Measurements from ENCODE around the gene KRTAP10-11. TPM values are rescaled to one million over a fixed set of nuclear protein-coding genes. Genes with fewer than 3 reads are reported as not detected.
"Not testable (repeated sequence)": the region's sequence is repeated elsewhere in the genome, so short reads cannot be mapped to it uniquely, and the experiment has no call there.

Gene KRTAP10-11
- total RNA-seq, 1 donor from 2014 or later = not detected

DNA sequence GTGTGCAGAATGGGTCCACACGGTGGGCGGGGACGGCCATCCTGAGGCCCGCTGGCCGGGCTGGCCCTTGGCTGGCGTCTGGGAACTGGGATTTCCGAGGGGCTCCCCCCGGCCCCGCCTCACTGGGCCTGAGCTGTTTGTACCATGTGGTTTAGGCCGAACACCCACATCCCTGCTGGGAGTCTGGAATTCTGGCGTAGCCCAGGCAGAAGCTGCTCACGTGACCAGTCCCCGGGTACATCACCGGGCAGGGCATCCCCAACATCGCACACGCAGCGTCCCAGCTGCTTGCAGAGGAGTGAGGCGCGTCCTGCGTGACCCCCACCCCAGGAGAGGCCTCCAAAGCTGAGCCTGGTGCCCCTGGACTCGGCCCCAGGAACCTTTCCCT lies 43.8 kb upstream of the KRTAP10-11 start:
- no peaks in the 10 kb centered on the region for H3K4me1 ChIP-seq
- intact Hi-C loops (cut with DNase I) = no loop called here

GRCh38 chr21:44603109-44603875 lies 42.9 kb upstream of the KRTAP10-11 start:
- no peaks in the 10 kb centered on the region for H3K36me3 ChIP-seq
- no peaks in the 10 kb centered on the region for H3K27me3 ChIP-seq
- no peak for DNase-seq (ENCODE audit: low spot score in 2 of 2)

More for the DNA sequence above, 43.8 kb upstream of the KRTAP10-11 start:
- Histone ChIP-seq H3K27me3 (no peaks in the 10 kb centered on the region), H3K36me3 (no peaks in the 10 kb centered on the region), H3K4me3 (no peak overlapping the region), H3K9me3 (no peaks in the 10 kb centered on the region), H3K27ac (no peak overlapping the region)
- DNase-seq (ENCODE audit: low spot score in 2 of 2) = no peak
- TF ChIP-seq, protein P1, sequence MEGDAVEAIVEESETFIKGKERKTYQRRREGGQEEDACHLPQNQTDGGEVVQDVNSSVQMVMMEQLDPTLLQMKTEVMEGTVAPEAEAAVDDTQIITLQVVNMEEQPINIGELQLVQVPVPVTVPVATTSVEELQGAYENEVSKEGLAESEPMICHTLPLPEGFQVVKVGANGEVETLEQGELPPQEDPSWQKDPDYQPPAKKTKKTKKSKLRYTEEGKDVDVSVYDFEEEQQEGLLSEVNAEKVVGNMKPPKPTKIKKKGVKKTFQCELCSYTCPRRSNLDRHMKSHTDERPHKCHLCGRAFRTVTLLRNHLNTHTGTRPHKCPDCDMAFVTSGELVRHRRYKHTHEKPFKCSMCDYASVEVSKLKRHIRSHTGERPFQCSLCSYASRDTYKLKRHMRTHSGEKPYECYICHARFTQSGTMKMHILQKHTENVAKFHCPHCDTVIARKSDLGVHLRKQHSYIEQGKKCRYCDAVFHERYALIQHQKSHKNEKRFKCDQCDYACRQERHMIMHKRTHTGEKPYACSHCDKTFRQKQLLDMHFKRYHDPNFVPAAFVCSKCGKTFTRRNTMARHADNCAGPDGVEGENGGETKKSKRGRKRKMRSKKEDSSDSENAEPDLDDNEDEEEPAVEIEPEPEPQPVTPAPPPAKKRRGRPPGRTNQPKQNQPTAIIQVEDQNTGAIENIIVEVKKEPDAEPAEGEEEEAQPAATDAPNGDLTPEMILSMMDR (IDR thresholded peaks at IDR 0.05) = no peak

GRCh38 chr21:44603911-44604310 lies 42.3 kb upstream of the KRTAP10-11 start:
- Histone ChIP-seq H3K27me3 (no peaks in the 10 kb centered on the region), H3K4me1 (no peaks in the 10 kb centered on the region), H3K27ac (no peak overlapping the region), H3K36me3 (no peaks in the 10 kb centered on the region), H3K9me3 (no peaks in the 10 kb centered on the region), H3K4me3 (no peak overlapping the region)
- intact Hi-C loops (cut with DNase I) = no loop called here
- TF ChIP-seq, protein P1 (IDR thresholded peaks at IDR 0.05) = no peak
- no peak for DNase-seq (ENCODE audit: low spot score in 2 of 2)

More at GRCh38 chr21:44603109-44603875, 42.9 kb upstream of the KRTAP10-11 start:
- no peak overlapping the region for H3K27ac ChIP-seq
- TF ChIP-seq, protein P1 (IDR thresholded peaks at IDR 0.05) = no peak
- intact Hi-C loops (cut with DNase I) = no loop called here
- no peaks in the 10 kb centered on the region for H3K9me3 ChIP-seq
- H3K4me1 ChIP-seq = no peaks in the 10 kb centered on the region
- no peak overlapping the region for H3K4me3 ChIP-seq

DNA sequence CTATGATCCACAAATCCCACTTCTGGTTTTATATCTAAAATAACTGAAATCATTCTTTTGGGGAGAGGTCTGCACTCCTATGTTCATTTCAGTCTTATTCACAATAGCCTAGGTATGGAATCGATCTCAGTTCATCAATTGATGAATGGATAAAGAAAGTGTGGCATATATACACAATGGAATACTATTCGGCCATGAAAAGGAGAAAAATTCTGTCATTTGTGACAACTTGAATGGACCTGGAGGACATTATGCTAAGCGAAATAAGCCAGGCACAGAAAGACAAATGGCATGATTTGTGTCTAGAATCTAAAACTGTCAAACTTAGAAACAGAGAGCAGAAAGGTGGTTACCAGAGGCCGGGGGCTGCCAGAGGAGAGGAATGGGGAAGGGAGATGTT lies 39.7 kb upstream of the KRTAP10-11 start:
- no peaks in the 10 kb centered on the region for H3K27me3 ChIP-seq
- H3K4me3 ChIP-seq = no peak overlapping the region
- no peaks in the 10 kb centered on the region for H3K4me1 ChIP-seq
- intact Hi-C loops (cut with DNase I) = no loop called here
- TF ChIP-seq, protein P1 (IDR thresholded peaks at IDR 0.05) = no peak
- no peaks in the 10 kb centered on the region for H3K9me3 ChIP-seq
- no peaks in the 10 kb centered on the region for H3K36me3 ChIP-seq
- no peak overlapping the region for H3K27ac ChIP-seq
- DNase-seq (ENCODE audit: low spot score in 2 of 2) = no peak

DNA sequence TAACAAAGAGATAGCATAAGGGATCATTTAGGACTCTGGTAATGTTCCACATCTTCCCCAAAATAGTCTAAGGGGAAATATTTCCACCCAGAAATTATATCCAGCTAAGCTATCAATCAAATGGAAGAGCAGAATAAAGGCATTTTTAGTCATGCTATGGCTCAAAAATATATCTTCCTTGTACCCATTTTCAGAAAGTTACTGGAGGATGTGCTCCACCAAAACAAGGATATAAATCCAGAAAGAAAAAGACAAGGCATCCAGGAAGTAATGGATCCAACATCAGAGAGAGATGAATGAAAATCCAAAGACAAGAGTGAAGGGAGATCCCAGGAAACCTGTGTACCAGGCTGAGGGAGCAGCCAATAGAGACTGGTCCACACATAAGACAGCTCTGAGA lies 37.0 kb upstream of the KRTAP10-11 start:
- Histone ChIP-seq H3K27ac (no peak overlapping the region), H3K36me3 (no peaks in the 10 kb centered on the region), H3K4me3 (no peak overlapping the region), H3K9me3 (no peaks in the 10 kb centered on the region), H3K27me3 (no peaks in the 10 kb centered on the region), H3K4me1 (no peaks in the 10 kb centered on the region)
- intact Hi-C loops (cut with DNase I) = no loop called here
- TF ChIP-seq, protein P1 (IDR thresholded peaks at IDR 0.05) = no peak
- DNase-seq (ENCODE audit: low spot score in 2 of 2) = no peak

DNA sequence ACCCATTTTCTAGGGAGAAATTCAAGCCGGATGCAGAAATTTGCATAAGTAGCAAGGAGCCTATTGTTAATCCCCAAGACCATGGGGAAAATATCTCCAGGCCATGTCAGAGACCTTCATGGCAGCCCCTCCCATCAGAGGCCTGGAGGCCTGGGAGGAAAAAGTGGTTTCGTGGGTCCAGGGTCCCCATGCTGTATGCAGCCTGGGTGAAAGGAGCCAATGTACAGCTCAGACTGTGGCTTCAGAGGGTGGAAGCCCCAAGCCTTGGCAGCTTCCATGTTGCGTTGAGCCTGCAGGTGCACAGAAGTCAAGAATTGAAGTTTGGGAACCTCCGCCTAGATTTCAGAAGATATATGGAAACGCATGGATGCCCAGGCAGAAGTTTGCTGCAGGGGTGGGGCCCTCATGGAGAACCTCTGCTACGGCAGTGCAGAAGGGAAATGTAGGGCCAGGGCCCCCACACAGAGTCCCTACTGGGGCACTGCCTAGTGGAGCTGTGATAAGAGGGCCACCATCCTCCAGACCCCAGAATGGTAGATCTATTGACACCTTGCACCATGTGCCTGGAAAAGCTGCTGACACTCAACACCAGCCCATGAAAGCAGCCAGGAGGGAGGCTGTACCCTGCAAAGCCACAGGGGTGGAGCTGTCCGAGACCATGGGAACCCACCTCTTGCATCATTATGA lies 35.9 kb upstream of the KRTAP10-11 start:
- H3K27ac ChIP-seq; H3K36me3 ChIP-seq; DNase-seq (ENCODE audit: low spot score in 2 of 2); H3K9me3 ChIP-seq; H3K27me3 ChIP-seq; H3K4me1 ChIP-seq; H3K4me3 ChIP-seq; intact Hi-C loops (cut with DNase I): not testable (repeated sequence)

Data from ascending aorta (tissue), 2 donors.